HepG2 (cell line): ENCODE data around the gene RBM18. TPM values are rescaled to one million over a fixed set of nuclear protein-coding genes. Genes with fewer than 3 reads are reported as not detected.

Experiments used
- CAMTA2 ChIP-seq: sonication (generic); formaldehyde crosslinking; IDR thresholded peaks from 2 replicates; pipeline ENCODE4 v1.4.0; 2020; ENCODE audit warnings: mild to moderate bottlenecking, missing genetic modification reagents, borderline replicate concordance
- HMG20B ChIP-seq: conservative IDR thresholded peaks from 2 replicates; pipeline ENCODE4 v1.6.1; 2016; ENCODE audit warnings: missing genetic modification reagents, missing compliant biosample characterization
- KDM4B ChIP-seq: sonication (generic); formaldehyde crosslinking; IDR thresholded peaks from 2 replicates; pipeline ENCODE4 v1.4.0; 2020; ENCODE audit warnings: missing genetic modification reagents
- PLRG1 ChIP-seq: fragments of 450-650 bp; conservative IDR thresholded peaks from 2 replicates; pipeline ENCODE4 v1.6.1; 2016
- PRDM4 ChIP-seq: sonication (generic); formaldehyde crosslinking; IDR thresholded peaks from 2 replicates; pipeline ENCODE4 v1.9.0; 2021; ENCODE audit warnings: missing genetic modification reagents, borderline replicate concordance
- STAT6 ChIP-seq: sonication (generic); formaldehyde crosslinking; IDR thresholded peaks from 2 replicates; pipeline ENCODE4 v1.4.0; 2020; ENCODE audit warnings: missing genetic modification reagents, mild to moderate bottlenecking, borderline replicate concordance
- TCF7L2 ChIP-seq: IDR thresholded peaks from 2 replicates; pipeline ENCODE4 v1.6.1; 2011; ENCODE audit warnings: mild to moderate bottlenecking, low read depth, low read length, moderate library complexity
- TIGD3 ChIP-seq: sonication (generic); formaldehyde crosslinking; IDR thresholded peaks from 2 replicates; pipeline ENCODE4 v1.5.1; 2020; ENCODE audit warnings: mild to moderate bottlenecking, missing genetic modification reagents, borderline replicate concordance
- YEATS4 ChIP-seq: sonication (generic); formaldehyde crosslinking; IDR thresholded peaks from 2 replicates; pipeline ENCODE4 v1.4.0; 2020; ENCODE audit warnings: missing genetic modification reagents, borderline replicate concordance
- ZBTB14 ChIP-seq: sonication (generic); formaldehyde crosslinking; IDR thresholded peaks from 2 replicates; pipeline ENCODE4 v1.4.0; 2020; ENCODE audit warnings: missing genetic modification reagents
- ZFP90 ChIP-seq: sonication (generic); formaldehyde crosslinking; IDR thresholded peaks from 2 replicates; pipeline ENCODE4 v1.8.0; 2022; ENCODE audit warnings: missing genetic modification reagents, mild to moderate bottlenecking, inconsistent platforms, borderline replicate concordance
- ZFX ChIP-seq: sonication (generic); formaldehyde crosslinking; IDR thresholded peaks from 2 replicates; pipeline ENCODE4 v1.4.0; 2020; ENCODE audit warnings: mild to moderate bottlenecking, low read depth, missing genetic modification reagents, moderate library complexity
- ZNF121 ChIP-seq: sonication (generic); formaldehyde crosslinking; IDR thresholded peaks from 2 replicates; pipeline ENCODE4 v1.5.0; 2020; ENCODE audit warnings: mild to moderate bottlenecking, missing genetic modification reagents
- ZNF18 ChIP-seq: sonication (generic); formaldehyde crosslinking; IDR thresholded peaks from 2 replicates; pipeline ENCODE4 v1.8.0; 2022; ENCODE audit warnings: mild to moderate bottlenecking, missing genetic modification reagents; ENCODE audit not compliant: insufficient replicate concordance
- ZNF225 ChIP-seq: sonication (generic); formaldehyde crosslinking; IDR thresholded peaks from 2 replicates; pipeline ENCODE4 v1.4.0; 2020; ENCODE audit warnings: mild to moderate bottlenecking, missing genetic modification reagents
- ZNF33A ChIP-seq: sonication (generic); formaldehyde crosslinking; IDR thresholded peaks from 2 replicates; pipeline ENCODE4 v1.5.1; 2020; ENCODE audit warnings: missing genetic modification reagents, mild to moderate bottlenecking, moderate library complexity, borderline replicate concordance
- ZNF747 ChIP-seq: sonication (generic); formaldehyde crosslinking; IDR thresholded peaks from 2 replicates; pipeline ENCODE4 v1.8.1; 2023; ENCODE audit warnings: missing genetic modification reagents, mild to moderate bottlenecking, borderline replicate concordance
- polyA plus RNA-seq, 8 experiments: library from polyadenylated mRNA; depleted of rRNA in 3 of 8; stranded (reverse) in 7 of 8; unstranded in 1 of 8; fragments of >200 nt; fragmentation: Illumina TruSeq in 4 of 8; extraction: Trizol in 4 of 8; gene quantifications; 2 replicates each; pipeline versions ENCODE4 v1.2.1 to v1.2.3, GENCODE V29; 2011 to 2016; ENCODE audit warnings: low read depth in 4 of 8, missing spikeins in 1 of 8, mixed read lengths in 1 of 8; ENCODE audit not compliant: insufficient read depth in 1 of 8
- total RNA-seq, 5 experiments: library from RNA; depleted of rRNA; stranded (reverse); fragments of >200 nt; fragmentation: Illumina TruSeq; extraction: Trizol; gene quantifications; 2 replicates each; pipeline ENCODE4 v1.2.3, GENCODE V29; 2016; ENCODE audit warnings: low read depth in 1 of 5

The RBM18 gene
- total and polyA plus RNA-seq, 2 of the 13 experiments (the other 11 are each of a cell fraction or from before 2014, with no cell fraction given), result 12.6 to 16.6 TPM

- no peak for TF ChIP-seq CAMTA2 (CRISPR knock-in tag)
- TF ChIP-seq ZNF33A (CRISPR knock-in tag), result no peak
- no peak for TF ChIP-seq STAT6 (CRISPR knock-in tag)
- peak; percentile 41; the same call in 1 of the 2 replicates for TF ChIP-seq ZNF121 (CRISPR knock-in tag)
- TF ChIP-seq ZNF747 (CRISPR knock-in tag), result peak; percentile 85; the same call in 1 of the 2 replicates
- peak; percentile 31 for TF ChIP-seq ZNF18 (CRISPR knock-in tag)
- TF ChIP-seq ZBTB14 (CRISPR knock-in tag), result no peak
- 0 out of 2 replicates have a peak, but pooled peaks have one; percentile 69 for TF ChIP-seq TIGD3 (CRISPR knock-in tag)
- no peak for TF ChIP-seq TCF7L2
- no peak for TF ChIP-seq ZFX (CRISPR knock-in tag)
- no peak for TF ChIP-seq PRDM4 (CRISPR knock-in tag)
- peak; percentile 88 for TF ChIP-seq ZFP90 (CRISPR knock-in tag)
- no peak for TF ChIP-seq ZNF225 (CRISPR knock-in tag)
- TF ChIP-seq YEATS4 (CRISPR knock-in tag), result peak; percentile 74; the same call in 1 of the 2 replicates
- no peak for TF ChIP-seq KDM4B (CRISPR knock-in tag)
- 0 out of 2 replicates have a peak, but pooled peaks have one; percentile 13 for TF ChIP-seq HMG20B (CRISPR knock-in tag)
- no peak for TF ChIP-seq PLRG1
Observed at GRCh38 chr9:122213589-122214413, 50.8 kb downstream of the RBM18 start (continued).
